ENCODE results near the gene ADM2. TPM values are rescaled to one million over a fixed set of nuclear protein-coding genes. Genes with fewer than 3 reads are reported as not detected.
A peak's percentile ranks its signal among the peaks of the same experiment; 100 is the strongest.

Gene ADM2
- total RNA-seq, 4 donors from 2014 or later, result 0.12 TPM; not detected in 3

GRCh38 chr22:50469377-50470305, 11.7 kb upstream of the ADM2 start:
- no peak for TF ChIP-seq CTCF (IDR thresholded peaks at IDR 0.05)
- no peak for ATAC-seq (ENCODE audit: low FRiP score)

GRCh38 chr22:50470491-50470890, 10.9 kb upstream of the ADM2 start:
- no peak for ATAC-seq (ENCODE audit: low FRiP score)
- TF ChIP-seq CTCF (IDR thresholded peaks at IDR 0.05), result no peak

More at GRCh38 chr22:50469377-50470305, 11.7 kb upstream of the ADM2 start:
- no peak for DNase-seq (ENCODE audit: low spot score)

GRCh38 chr22:50471197-50471847, 10.0 kb upstream of the ADM2 start:
- TF ChIP-seq CTCF (IDR thresholded peaks at IDR 0.05), result no peak
- ATAC-seq (ENCODE audit: low FRiP score), result no peak

More at GRCh38 chr22:50470491-50470890, 10.9 kb upstream of the ADM2 start:
- DNase-seq (ENCODE audit: low spot score), result no peak

GRCh38 chr22:50471962-50472361, 9.4 kb upstream of the ADM2 start:
- ATAC-seq (ENCODE audit: low FRiP score) (no peak), DNase-seq (ENCODE audit: low spot score) (no peak)
- TF ChIP-seq CTCF (IDR thresholded peaks at IDR 0.05), result no peak

More at GRCh38 chr22:50471197-50471847, 10.0 kb upstream of the ADM2 start:
- DNase-seq (ENCODE audit: low spot score), result no peak

GRCh38 chr22:50473088-50473487, 8.3 kb upstream of the ADM2 start:
- DNase-seq (ENCODE audit: low spot score) (no peak), ATAC-seq (ENCODE audit: low FRiP score) (no peak)
- no peak for TF ChIP-seq CTCF (IDR thresholded peaks at IDR 0.05)

GRCh38 chr22:50473855-50474671, 7.3 kb upstream of the ADM2 start:
- TF ChIP-seq CTCF (IDR thresholded peaks at IDR 0.05), result no peak
- DNase-seq (ENCODE audit: low spot score), result no peak
- peak; percentile 24 for ATAC-seq (ENCODE audit: low FRiP score)
